HG03103 (cell line): ENCODE results near the gene TAS2R10.

ENCODE experiments used
- ATAC-seq: cut with Tn5 transposase; IDR thresholded peaks from one replicate; pipeline ENCODE4 v1.9.1; 2021; ENCODE audit warnings: low read depth; ENCODE audit not compliant: unreplicated experiment

The TAS2R10 gene

GRCh38 chr12:10783252-10783651, 42.9 kb downstream of the TAS2R10 start:
- no peak for ATAC-seq

DNA sequence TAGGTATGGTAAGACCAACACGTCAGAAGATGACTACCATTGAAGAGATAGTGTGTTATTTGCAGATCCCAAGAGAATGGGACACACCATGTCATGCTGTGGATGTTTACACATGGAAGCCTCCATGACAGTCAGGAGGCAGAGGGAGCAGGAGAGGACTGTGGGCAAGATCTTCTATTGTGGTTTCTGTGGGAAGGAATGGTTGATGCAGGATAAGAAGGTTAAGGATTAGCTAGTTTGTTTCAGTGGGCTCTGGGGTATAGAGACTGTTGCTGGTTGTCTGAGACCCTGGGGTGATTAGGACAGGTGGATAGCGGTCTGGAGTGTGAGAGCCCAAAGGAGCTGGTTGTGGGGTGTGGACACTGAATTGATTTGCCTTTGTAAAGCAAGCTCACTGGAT, 47.1 kb downstream of the TAS2R10 start:
- ATAC-seq = no peak
